ENCODE results near the gene POU3F3. TPM values are rescaled to one million over a fixed set of nuclear protein-coding genes. Genes with fewer than 3 reads are reported as not detected.

POU3F3 gene
- polyA plus RNA-seq, 1 experiment = not detected

GRCh38 chr2:104844807-104845551 is 8.9 kb upstream of the POU3F3 start:
- Histone ChIP-seq H3K27me3 (ENCODE audit: control insufficient read depth, insufficient read depth, low read length) (peaks cover 49% of the 10 kb centered on the region), H3K36me3 (ENCODE audit: control insufficient read depth, insufficient read depth, low read length) (no peaks in the 10 kb centered on the region), H3K4me3 (ENCODE audit: low read depth, low read length) (no peak overlapping the region)
- POLR2A ChIA-PET = no interaction called here
- TF ChIP-seq, protein P1, sequence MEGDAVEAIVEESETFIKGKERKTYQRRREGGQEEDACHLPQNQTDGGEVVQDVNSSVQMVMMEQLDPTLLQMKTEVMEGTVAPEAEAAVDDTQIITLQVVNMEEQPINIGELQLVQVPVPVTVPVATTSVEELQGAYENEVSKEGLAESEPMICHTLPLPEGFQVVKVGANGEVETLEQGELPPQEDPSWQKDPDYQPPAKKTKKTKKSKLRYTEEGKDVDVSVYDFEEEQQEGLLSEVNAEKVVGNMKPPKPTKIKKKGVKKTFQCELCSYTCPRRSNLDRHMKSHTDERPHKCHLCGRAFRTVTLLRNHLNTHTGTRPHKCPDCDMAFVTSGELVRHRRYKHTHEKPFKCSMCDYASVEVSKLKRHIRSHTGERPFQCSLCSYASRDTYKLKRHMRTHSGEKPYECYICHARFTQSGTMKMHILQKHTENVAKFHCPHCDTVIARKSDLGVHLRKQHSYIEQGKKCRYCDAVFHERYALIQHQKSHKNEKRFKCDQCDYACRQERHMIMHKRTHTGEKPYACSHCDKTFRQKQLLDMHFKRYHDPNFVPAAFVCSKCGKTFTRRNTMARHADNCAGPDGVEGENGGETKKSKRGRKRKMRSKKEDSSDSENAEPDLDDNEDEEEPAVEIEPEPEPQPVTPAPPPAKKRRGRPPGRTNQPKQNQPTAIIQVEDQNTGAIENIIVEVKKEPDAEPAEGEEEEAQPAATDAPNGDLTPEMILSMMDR (IDR thresholded peaks at IDR 0.05; ENCODE audit: insufficient read depth, low read depth, low read length) = no peak
- CTCF ChIA-PET = no interaction called here
- DNase-seq (ENCODE audit: low read depth) = no peak

- Histone ChIP-seq H3K36me3 (ENCODE audit: control insufficient read depth, insufficient read depth, low read length) (no peaks in the 10 kb centered on the region), H3K27me3 (ENCODE audit: control insufficient read depth, insufficient read depth, low read length) (peaks cover 51% of the 10 kb centered on the region), H3K4me3 (ENCODE audit: low read depth, low read length) (no peak overlapping the region)
- ChIA-PET CTCF (interaction anchor here (0.6 to 4.6 kb wide), 2 partner anchors 10 to 13 kb away, joined by 4 to 33 read pairs; no protein-coding TSS in a partner anchor), POLR2A (no interaction called here)
- no peak for DNase-seq (ENCODE audit: low read depth)
- TF ChIP-seq, protein P1 (IDR thresholded peaks at IDR 0.05; ENCODE audit: insufficient read depth, low read depth, low read length) = no peak
These were observed 8.4 kb upstream of the POU3F3 start for GRCh38 chr2:104845552-104845931.

DNA sequence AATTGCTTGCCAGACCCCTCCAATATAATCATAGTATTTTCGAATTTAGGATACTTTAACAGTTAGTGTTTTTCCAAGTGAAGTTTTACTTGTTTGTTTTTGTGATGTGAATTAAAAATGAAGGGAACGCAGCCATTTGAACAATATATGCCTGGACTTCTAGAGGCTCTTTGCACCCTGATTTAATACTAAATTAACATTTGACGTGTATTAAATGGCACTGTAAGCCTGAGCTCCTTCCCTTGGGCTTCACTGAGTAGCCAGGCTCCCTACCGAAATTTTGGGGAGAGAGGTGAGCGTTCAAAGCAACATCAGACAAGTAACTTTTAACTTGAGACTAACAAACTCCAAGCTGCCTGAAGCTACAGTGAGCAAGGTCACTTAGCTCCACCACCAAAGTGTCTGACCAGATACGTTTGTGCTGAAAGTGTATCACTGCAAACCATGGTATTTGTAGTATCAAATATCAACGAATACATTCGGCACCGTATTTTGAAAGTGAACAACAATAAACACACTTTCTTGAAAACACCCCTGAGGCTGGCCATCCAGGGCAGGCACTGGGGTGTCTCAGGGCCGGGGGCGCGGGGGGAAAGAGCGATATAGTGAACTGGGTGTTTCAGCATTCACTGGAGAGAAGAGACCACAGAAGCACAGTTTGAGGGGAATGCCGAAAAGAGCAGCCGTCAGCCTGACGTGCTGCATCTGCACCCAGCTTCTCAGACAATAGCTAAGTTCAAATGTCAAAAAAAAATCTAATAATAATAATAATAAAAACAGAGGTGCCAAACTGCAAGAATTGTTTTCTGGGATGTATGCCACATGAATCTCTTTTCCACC is 7.7 kb upstream of the POU3F3 start:
- TF ChIP-seq, protein P1 (IDR thresholded peaks at IDR 0.05; ENCODE audit: insufficient read depth, low read depth, low read length) = no peak
- Histone ChIP-seq H3K36me3 (ENCODE audit: control insufficient read depth, insufficient read depth, low read length) (no peaks in the 10 kb centered on the region), H3K4me3 (ENCODE audit: low read depth, low read length) (no peak overlapping the region), H3K27me3 (ENCODE audit: control insufficient read depth, insufficient read depth, low read length) (peaks cover 53% of the 10 kb centered on the region)
- no peak for DNase-seq (ENCODE audit: low read depth)
- POLR2A ChIA-PET = no interaction called here
- CTCF ChIA-PET = interaction anchor here (0.6 to 4.6 kb wide), 2 partner anchors 10 to 13 kb away, joined by 4 to 33 read pairs; no protein-coding TSS in a partner anchor

GRCh38 chr2:104846786-104847585 is 6.9 kb upstream of the POU3F3 start:
- no peak for DNase-seq (ENCODE audit: low read depth)
- no peaks in the 10 kb centered on the region for H3K36me3 ChIP-seq (ENCODE audit: control insufficient read depth, insufficient read depth, low read length)
- TF ChIP-seq, protein P1 (IDR thresholded peaks at IDR 0.05; ENCODE audit: insufficient read depth, low read depth, low read length) = no peak
- peaks cover 57% of the 10 kb centered on the region for H3K27me3 ChIP-seq (ENCODE audit: control insufficient read depth, insufficient read depth, low read length)
- ChIA-PET CTCF (interaction anchor here (1.3 to 4.6 kb wide), 2 partner anchors 11 to 1686 kb away, joined by 4 to 33 read pairs; no protein-coding TSS in a partner anchor), POLR2A (no interaction called here)
- H3K4me3 ChIP-seq (ENCODE audit: low read depth, low read length) = no peak overlapping the region
